ENCODE results near the gene PIP5K1B. TPM values are rescaled to one million over a fixed set of nuclear protein-coding genes. Genes with fewer than 3 reads are reported as not detected.

PIP5K1B gene
- total RNA-seq, 4 donors from 2014 or later: 0.29 to 8.2 (median 4.1) TPM

- Histone ChIP-seq H3K36me3 (no peaks in the 10 kb centered on the region), H3K27me3 (no peaks in the 10 kb centered on the region), H3K9me3 (no peaks in the 10 kb centered on the region), H3K27ac (no peak overlapping the region), H3K4me1 (no peaks in the 10 kb centered on the region), H3K4me3 (no peak overlapping the region)
- no peak for DNase-seq
- intact Hi-C loops (cut with DNase I; ENCODE audit: low total_unique reads): no loop called here
- TF ChIP-seq CTCF (IDR thresholded peaks at IDR 0.05): no peak
- TF ChIP-seq POLR2A (IDR thresholded peaks at IDR 0.05): no peak
These were observed 138.2 kb downstream of the PIP5K1B start for GRCh38 chr9:68843239-68843638.

- TF ChIP-seq CTCF (IDR thresholded peaks at IDR 0.05) (no peak), POLR2A (IDR thresholded peaks at IDR 0.05) (no peak)
- Histone ChIP-seq H3K9me3 (no peaks in the 10 kb centered on the region), H3K36me3 (no peaks in the 10 kb centered on the region), H3K27me3 (no peaks in the 10 kb centered on the region), H3K27ac (no peak overlapping the region), H3K4me1 (no peaks in the 10 kb centered on the region), H3K4me3 (no peak overlapping the region)
- intact Hi-C loops (cut with DNase I; ENCODE audit: low total_unique reads): no loop called here
- no peak for DNase-seq
These were observed 139.1 kb downstream of the PIP5K1B start for GRCh38 chr9:68844157-68844556.

- Histone ChIP-seq H3K27ac (no peak overlapping the region), H3K36me3 (no peaks in the 10 kb centered on the region), H3K9me3 (no peaks in the 10 kb centered on the region), H3K4me3 (no peak overlapping the region), H3K4me1 (no peaks in the 10 kb centered on the region), H3K27me3 (no peaks in the 10 kb centered on the region)
- TF ChIP-seq POLR2A (IDR thresholded peaks at IDR 0.05) (no peak), CTCF (IDR thresholded peaks at IDR 0.05) (peak in 3 of 4 experiments; percentile 38 to 54 (median 47))
- peak; percentile 38 to 45 for DNase-seq
- intact Hi-C loops (cut with DNase I; ENCODE audit: low total_unique reads): no loop called here
These were observed 139.9 kb downstream of the PIP5K1B start for GRCh38 chr9:68844631-68845612.

- intact Hi-C loops (cut with DNase I; ENCODE audit: low total_unique reads): no loop called here
- Histone ChIP-seq H3K4me1 (no peaks in the 10 kb centered on the region), H3K27ac (no peak overlapping the region), H3K36me3 (no peaks in the 10 kb centered on the region), H3K4me3 (no peak overlapping the region), H3K27me3 (no peaks in the 10 kb centered on the region), H3K9me3 (no peaks in the 10 kb centered on the region)
- TF ChIP-seq CTCF (IDR thresholded peaks at IDR 0.05) (no peak), POLR2A (IDR thresholded peaks at IDR 0.05) (no peak)
- no peak for DNase-seq
These were observed 142.7 kb downstream of the PIP5K1B start for GRCh38 chr9:68847765-68848164.

- no peaks in the 10 kb centered on the region for H3K4me1 ChIP-seq
- DNase-seq: no peak
- no peaks in the 10 kb centered on the region for H3K27me3 ChIP-seq
- no peak overlapping the region for H3K4me3 ChIP-seq
- H3K36me3 ChIP-seq: no peaks in the 10 kb centered on the region
- H3K27ac ChIP-seq: no peak overlapping the region
- intact Hi-C loops (cut with DNase I; ENCODE audit: low total_unique reads): no loop called here
- no peak for TF ChIP-seq POLR2A (IDR thresholded peaks at IDR 0.05)
- no peak for TF ChIP-seq CTCF (IDR thresholded peaks at IDR 0.05)
- H3K9me3 ChIP-seq: no peaks in the 10 kb centered on the region
These were observed 146.6 kb downstream of the PIP5K1B start for GRCh38 chr9:68851657-68852056.

Measured in uterus (tissue), 4 donors.